SH-SY5Y (cell line): Measurements from ENCODE around the gene TVP23A.

Experiments
- GATA2 ChIP-seq: IDR thresholded peaks from 2 replicates; pipeline ENCODE4 v1.6.1; 2011; ENCODE audit warnings: mild to moderate bottlenecking, low read depth, low read length
- GATA3 ChIP-seq: IDR thresholded peaks from 2 replicates; pipeline ENCODE4 v1.6.1; 2011; ENCODE audit warnings: low read depth, mild to moderate bottlenecking, low read length, moderate library complexity

DNA sequence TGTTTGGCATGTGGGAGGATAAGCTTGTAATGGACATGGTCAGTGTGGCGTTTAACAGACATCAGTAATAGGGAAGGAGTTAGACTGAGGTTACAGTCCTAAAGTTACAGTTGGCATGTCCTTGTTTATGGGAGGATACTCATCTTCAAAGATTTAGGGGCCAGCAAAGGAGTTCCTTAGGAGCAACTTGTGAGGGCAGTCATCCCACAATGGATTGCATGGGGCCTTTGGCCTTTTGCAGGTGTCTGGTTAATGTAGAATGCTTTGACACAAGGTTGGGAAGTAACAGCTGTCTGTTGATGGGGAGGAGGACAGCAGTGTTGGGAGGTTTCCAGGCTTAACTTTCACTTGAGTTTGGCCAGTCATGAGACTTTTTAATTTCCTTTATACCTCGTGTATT, 72.8 kb downstream of the TVP23A start:
- TF ChIP-seq GATA2 (no peak), GATA3 (no peak)
